Measurements from ENCODE around the gene DGUOK. TPM values are rescaled to one million over a fixed set of nuclear protein-coding genes. Genes with fewer than 3 reads are reported as not detected.

DGUOK gene
- total RNA-seq, 1 experiment from 2014 or later, result 100 TPM

DNA sequence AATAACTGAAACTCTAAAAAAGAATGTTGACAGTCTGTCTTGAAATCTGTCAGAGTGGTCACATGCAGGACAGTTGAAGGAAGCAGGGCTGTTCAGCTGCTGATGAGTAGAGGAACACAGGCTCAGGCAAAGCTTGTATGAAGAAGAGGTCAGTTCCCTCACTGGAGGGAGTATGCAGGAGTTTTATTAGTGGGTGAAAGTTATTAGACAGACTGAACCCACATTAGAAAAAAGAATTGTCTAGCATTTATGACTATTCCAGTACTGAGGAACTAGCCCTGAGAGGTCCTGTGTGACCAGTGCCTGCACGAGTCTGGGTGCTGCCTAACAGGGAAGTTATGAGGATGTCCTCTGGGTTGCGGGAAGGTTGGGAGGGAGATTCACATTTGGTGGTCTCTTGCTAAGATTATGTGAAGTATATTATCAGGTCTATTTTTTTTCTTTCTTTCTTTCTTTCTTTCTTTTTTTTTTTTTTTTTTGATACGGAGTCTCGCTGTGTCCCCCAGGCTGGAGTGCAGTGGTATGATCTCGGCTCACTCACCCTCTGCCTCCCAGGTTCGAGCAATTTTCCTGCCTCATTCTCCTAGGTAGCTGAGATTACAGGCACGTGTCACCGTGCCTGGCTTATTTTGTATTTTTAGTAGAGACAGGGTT lies 67.6 kb downstream of the DGUOK start:
- no peaks in the 10 kb centered on the region; the same call in 1 of the 2 replicates for H4K20me1 ChIP-seq (ENCODE audit: insufficient read depth)

More for the DNA sequence above, 67.6 kb downstream of the DGUOK start:
- no peaks in the 10 kb centered on the region for H3K9me2 ChIP-seq (ENCODE audit: insufficient read depth)
- H3K27me3 ChIP-seq (ENCODE audit: insufficient read depth, low read length), result no peaks in the 10 kb centered on the region
- no peak overlapping the region for H3K27ac ChIP-seq (ENCODE audit: low read depth, low read length)
- H3K9ac ChIP-seq (ENCODE audit: low read length), result no peak overlapping the region
- H3K36me3 ChIP-seq (ENCODE audit: control insufficient read depth in 1 of 2, insufficient read depth in 2 of 2, low read length in 2 of 2), result peaks cover 4 to 19% of the 10 kb centered on the region in 2 experiments; a peak in 2 of 4 replicates
- RAD21 ChIA-PET (ENCODE audit: low non-redundant PET in 1 of 2, low total read pairs in 2 of 2, uncharacterized antibody in 2 of 2, unreplicated experiment in 2 of 2), result no interaction called here
- no peak for DNase-seq (ENCODE audit: low read depth, low spot score)
- no peak for TF ChIP-seq YY1 (IDR thresholded peaks at IDR 0.05; ENCODE audit: extremely low read depth, insufficient replicate concordance, low read depth, low read length)
- TF ChIP-seq ZNF274 (IDR thresholded peaks at IDR 0.05; ENCODE audit: low read depth, low read length), result no peak
- no peak for TF ChIP-seq EZH2phosphoT487 (IDR thresholded peaks at IDR 0.05; ENCODE audit: borderline replicate concordance)
- TF ChIP-seq, protein P1, sequence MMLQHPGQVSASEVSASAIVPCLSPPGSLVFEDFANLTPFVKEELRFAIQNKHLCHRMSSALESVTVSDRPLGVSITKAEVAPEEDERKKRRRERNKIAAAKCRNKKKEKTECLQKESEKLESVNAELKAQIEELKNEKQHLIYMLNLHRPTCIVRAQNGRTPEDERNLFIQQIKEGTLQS (IDR thresholded peaks at IDR 0.05), result no peak
- TF ChIP-seq POLR2AphosphoS5 (IDR thresholded peaks at IDR 0.05; ENCODE audit: low read depth, low read length), result no peak
- TF ChIP-seq CBX3 (IDR thresholded peaks at IDR 0.05; ENCODE audit: low read depth), result no peak
- TF ChIP-seq, protein P2, sequence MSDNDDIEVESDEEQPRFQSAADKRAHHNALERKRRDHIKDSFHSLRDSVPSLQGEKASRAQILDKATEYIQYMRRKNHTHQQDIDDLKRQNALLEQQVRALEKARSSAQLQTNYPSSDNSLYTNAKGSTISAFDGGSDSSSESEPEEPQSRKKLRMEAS (IDR thresholded peaks at IDR 0.05), result no peak; the same call in 1 of the 2 replicates
- TF ChIP-seq SP1 (IDR thresholded peaks at IDR 0.05; ENCODE audit: low read depth), result no peak
- no peak for TF ChIP-seq RAD21 (IDR thresholded peaks at IDR 0.05; ENCODE audit: low read depth)
- no peak for TF ChIP-seq EGR1 (IDR thresholded peaks at IDR 0.05; ENCODE audit: low read depth)
- TF ChIP-seq ZFX (IDR thresholded peaks at IDR 0.05), result no peak
- TF ChIP-seq SIN3A (IDR thresholded peaks at IDR 0.05; ENCODE audit: low read depth), result no peak
- TF ChIP-seq SRF (IDR thresholded peaks at IDR 0.05; ENCODE audit: low read depth), result no peak
- no peak for TF ChIP-seq JUND (IDR thresholded peaks at IDR 0.05)
- no peak for TF ChIP-seq POLR2A (IDR thresholded peaks at IDR 0.05; ENCODE audit: borderline replicate concordance, extremely low read depth, insufficient read depth, insufficient read length)
- TF ChIP-seq TCF7L2 (IDR thresholded peaks at IDR 0.05; ENCODE audit: borderline replicate concordance, extremely low read depth, insufficient read depth, insufficient read length), result no peak
- no peak for TF ChIP-seq CEBPB (IDR thresholded peaks at IDR 0.05; ENCODE audit: low read depth)
- TF ChIP-seq, protein P3, sequence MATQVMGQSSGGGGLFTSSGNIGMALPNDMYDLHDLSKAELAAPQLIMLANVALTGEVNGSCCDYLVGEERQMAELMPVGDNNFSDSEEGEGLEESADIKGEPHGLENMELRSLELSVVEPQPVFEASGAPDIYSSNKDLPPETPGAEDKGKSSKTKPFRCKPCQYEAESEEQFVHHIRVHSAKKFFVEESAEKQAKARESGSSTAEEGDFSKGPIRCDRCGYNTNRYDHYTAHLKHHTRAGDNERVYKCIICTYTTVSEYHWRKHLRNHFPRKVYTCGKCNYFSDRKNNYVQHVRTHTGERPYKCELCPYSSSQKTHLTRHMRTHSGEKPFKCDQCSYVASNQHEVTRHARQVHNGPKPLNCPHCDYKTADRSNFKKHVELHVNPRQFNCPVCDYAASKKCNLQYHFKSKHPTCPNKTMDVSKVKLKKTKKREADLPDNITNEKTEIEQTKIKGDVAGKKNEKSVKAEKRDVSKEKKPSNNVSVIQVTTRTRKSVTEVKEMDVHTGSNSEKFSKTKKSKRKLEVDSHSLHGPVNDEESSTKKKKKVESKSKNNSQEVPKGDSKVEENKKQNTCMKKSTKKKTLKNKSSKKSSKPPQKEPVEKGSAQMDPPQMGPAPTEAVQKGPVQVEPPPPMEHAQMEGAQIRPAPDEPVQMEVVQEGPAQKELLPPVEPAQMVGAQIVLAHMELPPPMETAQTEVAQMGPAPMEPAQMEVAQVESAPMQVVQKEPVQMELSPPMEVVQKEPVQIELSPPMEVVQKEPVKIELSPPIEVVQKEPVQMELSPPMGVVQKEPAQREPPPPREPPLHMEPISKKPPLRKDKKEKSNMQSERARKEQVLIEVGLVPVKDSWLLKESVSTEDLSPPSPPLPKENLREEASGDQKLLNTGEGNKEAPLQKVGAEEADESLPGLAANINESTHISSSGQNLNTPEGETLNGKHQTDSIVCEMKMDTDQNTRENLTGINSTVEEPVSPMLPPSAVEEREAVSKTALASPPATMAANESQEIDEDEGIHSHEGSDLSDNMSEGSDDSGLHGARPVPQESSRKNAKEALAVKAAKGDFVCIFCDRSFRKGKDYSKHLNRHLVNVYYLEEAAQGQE (IDR thresholded peaks at IDR 0.05; ENCODE audit: low read depth), result no peak
- TF ChIP-seq FOSL1 (IDR thresholded peaks at IDR 0.05; ENCODE audit: low read depth), result no peak
- H3K79me2 ChIP-seq (ENCODE audit: insufficient read depth, low read length), result peaks cover 99% of the 10 kb centered on the region
- no peak for ATAC-seq
- CTCF ChIA-PET, result interaction anchor here (0.7 kb wide), 1 partner anchor 51 kb away, joined by 3 read pairs; no protein-coding TSS in a partner anchor
- no peak overlapping the region for H3K4me2 ChIP-seq (ENCODE audit: low read length)
- no peaks in the 10 kb centered on the region for H3K9me3 ChIP-seq (ENCODE audit: control insufficient read depth in 1 of 2, insufficient read depth in 1 of 2, low read depth in 1 of 2, low read length in 2 of 2)
- intact Hi-C loops (cut with micrococcal nuclease), result no loop called here
- H3K4me3 ChIP-seq (replicated peaks in 1 of 2; ENCODE audit: low read depth in 1 of 2, low read length in 2 of 2), result no peak overlapping the region
- no TSS peak for BruUV-seq (replicated peaks)
- H2AFZ ChIP-seq (ENCODE audit: low read depth, low read length, poor library complexity, severe bottlenecking), result no peak overlapping the region
- peaks cover 7 to 54% of the 10 kb centered on the region in 2 experiments for H3K4me1 ChIP-seq (ENCODE audit: control insufficient read depth in 1 of 2, insufficient read depth in 2 of 2, low read length in 2 of 2)
- POLR2A ChIA-PET, result no interaction called here

All from HCT116 (cell line).